SH-SY5Y (cell line): ENCODE results near the gene CRYL1.

Experiments used
- GATA2 ChIP-seq: IDR thresholded peaks from 2 replicates; pipeline ENCODE4 v1.6.1; 2011; ENCODE audit warnings: mild to moderate bottlenecking, low read depth, low read length
- GATA3 ChIP-seq: IDR thresholded peaks from 2 replicates; pipeline ENCODE4 v1.6.1; 2011; ENCODE audit warnings: low read depth, mild to moderate bottlenecking, low read length, moderate library complexity

DNA sequence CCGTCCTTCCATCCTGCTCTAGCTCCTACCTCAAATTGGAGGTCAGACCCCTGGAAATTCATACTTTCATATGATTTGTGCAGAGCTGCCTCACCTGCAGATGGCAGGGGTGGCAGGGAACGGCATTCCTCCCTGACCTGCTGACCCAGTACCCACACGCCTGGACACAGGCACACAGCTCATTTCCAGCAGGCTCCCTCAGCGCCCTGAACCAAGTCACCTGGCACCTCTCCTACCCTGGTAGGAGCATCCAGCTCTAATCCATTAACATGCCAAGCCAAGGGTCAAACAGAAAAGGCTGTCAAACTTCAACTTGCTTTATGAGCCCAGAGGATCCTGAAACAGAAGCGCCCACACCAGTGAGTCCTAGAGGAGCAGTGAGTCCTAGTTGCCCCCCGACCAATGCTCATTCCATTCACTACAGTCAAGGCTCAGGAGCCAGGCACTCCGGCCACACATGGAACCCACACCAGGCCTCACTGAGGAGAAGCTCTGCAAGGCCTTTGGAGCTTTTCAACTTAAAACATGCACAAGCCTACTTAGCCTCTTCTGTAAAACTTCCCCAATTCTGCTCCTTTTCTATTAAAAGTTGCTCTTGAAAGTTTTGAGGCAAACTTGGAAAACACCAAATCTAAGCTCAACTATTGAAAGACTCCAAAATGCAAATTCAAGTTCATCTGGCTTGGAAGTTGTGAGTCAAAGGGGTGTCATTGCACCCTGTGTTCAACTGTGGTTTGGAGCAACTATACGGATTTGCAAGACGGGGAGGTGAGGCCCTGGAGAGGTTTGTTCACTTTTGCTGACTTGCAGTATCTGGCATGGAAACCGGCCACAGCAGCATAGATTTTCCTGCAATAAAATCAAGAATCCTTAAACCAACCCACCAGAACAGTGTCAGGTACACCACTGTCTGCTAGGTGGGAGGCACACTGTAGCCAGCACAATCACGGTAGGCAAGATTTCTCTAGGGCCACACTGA, 96.7 kb downstream of the CRYL1 start:
- TF ChIP-seq GATA2 (no peak), GATA3 (no peak)
